ENCODE results near the gene TSPAN15. TPM values are rescaled to one million over a fixed set of nuclear protein-coding genes. Genes with fewer than 3 reads are reported as not detected.

The TSPAN15 gene
- total and polyA plus RNA-seq, 2 of the 4 experiments (the other 2 are of a cell fraction) = 0.48 TPM; not detected in 1

- no peak overlapping the region for H4K91ac ChIP-seq (ENCODE audit: insufficient read depth, low read depth, low read length)
- in situ Hi-C loops (cut with MboI; ENCODE audit: low sequenced_read_pairs) = no loop called here
- no peak for ATAC-seq (ENCODE audit: low read depth)
- H3K18ac ChIP-seq (ENCODE audit: low read depth, low read length) = no peak overlapping the region
- H2AFZ ChIP-seq (replicated peaks; ENCODE audit: low read length, poor library complexity) = no peak overlapping the region
- no peak for DNase-seq
- H3K79me1 ChIP-seq (ENCODE audit: low read depth in 1 of 2, low read length in 2 of 2) = no peaks in the 10 kb centered on the region
- H4K8ac ChIP-seq (ENCODE audit: low read depth in 2 of 2, low read length in 2 of 2) = peak overlapping the region; percentile 80 to 81; a peak in 1 of 4 replicates
- no peak overlapping the region for H3K4ac ChIP-seq (ENCODE audit: low read depth, low read length)
- H3K9me1 ChIP-seq (ENCODE audit: insufficient read depth, low read length) = peaks cover 11% of the 10 kb centered on the region; the same call in 1 of the 2 replicates
- CTCF ChIA-PET = no interaction called here
- H4K5ac ChIP-seq (ENCODE audit: low read depth, low read length) = no peak overlapping the region
- H3K14ac ChIP-seq (replicated peaks; ENCODE audit: low read depth, low read length) = no peak overlapping the region
- H3K36me3 ChIP-seq (ENCODE audit: control insufficient read depth, insufficient read depth, low read length) = no peaks in the 10 kb centered on the region
- H2BK5ac ChIP-seq (ENCODE audit: low read depth, low read length, poor library complexity, severe bottlenecking) = no peak overlapping the region
- H3K56ac ChIP-seq (ENCODE audit: extremely low read depth, insufficient read depth, low read length) = no peak overlapping the region
- no peaks in the 10 kb centered on the region for H3K9me3 ChIP-seq (ENCODE audit: control insufficient read depth, insufficient read depth, low read length)
- no peak overlapping the region for H2BK15ac ChIP-seq (ENCODE audit: low read depth, low read length)
- H2AK9ac ChIP-seq (replicated peaks; ENCODE audit: low read depth, low read length, poor library complexity) = no peak overlapping the region
- H2BK20ac ChIP-seq (ENCODE audit: low read depth, low read length) = 0 out of 2 replicates have a peak overlapping the region, but pooled peaks have one; percentile 12
- no peak overlapping the region for H3K23ac ChIP-seq (ENCODE audit: low read depth, low read length)
- no peak overlapping the region for H3K4me3 ChIP-seq (ENCODE audit: insufficient read depth, low read depth, low read length)
- no peaks in the 10 kb centered on the region for H4K20me1 ChIP-seq (ENCODE audit: insufficient read depth, low read length)
- no peak for TF ChIP-seq ELK1 (IDR thresholded peaks at IDR 0.05; ENCODE audit: borderline replicate concordance, low read depth, low read length)
- H3K4me1 ChIP-seq (ENCODE audit: control insufficient read depth, insufficient read depth, low read length) = peaks cover 12% of the 10 kb centered on the region
- peak overlapping the region; percentile 20; the same call in 1 of the 2 replicates for H2AK5ac ChIP-seq (ENCODE audit: low read depth, low read length)
- intact Hi-C loops (cut with micrococcal nuclease) = no loop called here
- POLR2A ChIA-PET (ENCODE audit: unreplicated experiment) = no interaction called here
- dilution Hi-C loops (cut with HindIII; ENCODE audit: low sequenced_read_pairs, unreplicated experiment) = no loop called here
- BruUV-seq (replicated peaks) = no TSS peak
- no peak overlapping the region for H3K9ac ChIP-seq (ENCODE audit: low read depth, low read length)
- H3K27me3 ChIP-seq (ENCODE audit: control insufficient read depth, insufficient read depth, low read length) = peaks cover 18% of the 10 kb centered on the region
- no peak overlapping the region for H2BK120ac ChIP-seq (ENCODE audit: low read depth, low read length)
- no peak overlapping the region for H3K27ac ChIP-seq (ENCODE audit: insufficient read depth, low read length)
- no peak overlapping the region for H3K4me2 ChIP-seq (ENCODE audit: low read depth, low read length)
- 55% methylated on average over 2 of the region's 13 CpGs; no CpG with 5 or more reads in 1 of the 2 experiments for WGBS, 2 experiments (ENCODE audit: extremely low coverage in 2 of 2, insufficient read length in 1 of 2)
These were observed 13.7 kb upstream of the TSPAN15 start for GRCh38 chr10:69437321-69438259.
